ENCODE data around the gene MCUR1. TPM values are rescaled to one million over a fixed set of nuclear protein-coding genes. Genes with fewer than 3 reads are reported as not detected.
A peak's percentile ranks its signal among the peaks of the same experiment; 100 is the strongest.

The MCUR1 gene
- total and polyA plus RNA-seq, 2 donors (not counting 1 experiment from before 2014, with no cell fraction given) = 6.3 to 12.4 TPM

DNA sequence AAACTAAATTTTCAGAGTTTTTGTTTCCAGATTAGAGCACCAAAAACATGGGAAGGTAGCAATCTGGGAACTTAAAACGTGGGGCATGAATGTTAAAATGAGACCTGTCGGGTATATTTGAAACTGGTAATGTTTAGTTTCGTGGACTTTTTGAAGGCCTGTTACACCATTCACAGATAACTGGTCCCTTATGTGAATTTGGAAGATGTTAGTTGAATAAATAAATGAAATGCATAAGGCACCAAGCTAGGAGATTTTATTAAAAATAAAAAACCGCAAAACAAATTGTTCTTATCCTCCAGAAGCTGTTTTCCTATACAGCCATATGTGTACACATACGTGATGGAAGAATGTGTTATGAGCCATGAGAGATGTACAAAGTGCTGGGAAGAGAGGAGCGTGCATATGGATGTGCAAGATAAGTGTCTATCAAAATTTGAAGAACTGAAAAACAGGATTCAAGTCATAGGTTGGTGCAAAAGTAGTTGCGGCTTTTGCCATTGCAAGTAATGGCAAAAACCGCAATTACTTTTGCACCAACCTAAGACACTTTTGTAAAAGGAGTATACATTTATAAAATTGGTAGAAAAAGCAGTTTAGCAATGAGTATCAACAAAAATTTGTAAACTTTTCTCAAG is 700 bp upstream of the MCUR1 start:
- Histone ChIP-seq H3K4me1 (ENCODE audit: control insufficient read depth, extremely low read depth, insufficient read depth, low read length) (no peaks in the 10 kb centered on the region), H3K9me3 (ENCODE audit: control insufficient read depth, insufficient read depth, low read depth, low read length) (no peaks in the 10 kb centered on the region), H3K9ac (ENCODE audit: insufficient read depth, low read length) (no peak overlapping the region), H3K36me3 (ENCODE audit: control insufficient read depth, insufficient read depth, low read length) (no peaks in the 10 kb centered on the region), H4K20me1 (ENCODE audit: control insufficient read depth, extremely low read depth, insufficient read depth, low read length) (no peaks in the 10 kb centered on the region), H2AFZ (ENCODE audit: low read length) (peak overlapping the region; percentile 73), H3K27ac (ENCODE audit: insufficient read depth, low read length) (peak overlapping the region; percentile 44), H3K4me3 (replicated peaks in 1 of 4; ENCODE audit: control extremely low read depth in 1 of 4, insufficient read depth in 1 of 4, low read depth in 3 of 4, low read length in 4 of 4) (peak overlapping the region; percentile 48 to 82 (median 64)), H3K79me2 (ENCODE audit: control insufficient read depth, insufficient read depth, low read length) (peaks cover 22% of the 10 kb centered on the region), H3K4me2 (ENCODE audit: extremely low read depth, insufficient read depth, low read length) (peak overlapping the region; percentile 86), H3K27me3 (ENCODE audit: control insufficient read depth, insufficient read depth, low read length) (no peaks in the 10 kb centered on the region)
- no peak for TF ChIP-seq EZH2 (IDR thresholded peaks at IDR 0.05; ENCODE audit: low read length, missing control alignments)
- TF ChIP-seq, protein P1, sequence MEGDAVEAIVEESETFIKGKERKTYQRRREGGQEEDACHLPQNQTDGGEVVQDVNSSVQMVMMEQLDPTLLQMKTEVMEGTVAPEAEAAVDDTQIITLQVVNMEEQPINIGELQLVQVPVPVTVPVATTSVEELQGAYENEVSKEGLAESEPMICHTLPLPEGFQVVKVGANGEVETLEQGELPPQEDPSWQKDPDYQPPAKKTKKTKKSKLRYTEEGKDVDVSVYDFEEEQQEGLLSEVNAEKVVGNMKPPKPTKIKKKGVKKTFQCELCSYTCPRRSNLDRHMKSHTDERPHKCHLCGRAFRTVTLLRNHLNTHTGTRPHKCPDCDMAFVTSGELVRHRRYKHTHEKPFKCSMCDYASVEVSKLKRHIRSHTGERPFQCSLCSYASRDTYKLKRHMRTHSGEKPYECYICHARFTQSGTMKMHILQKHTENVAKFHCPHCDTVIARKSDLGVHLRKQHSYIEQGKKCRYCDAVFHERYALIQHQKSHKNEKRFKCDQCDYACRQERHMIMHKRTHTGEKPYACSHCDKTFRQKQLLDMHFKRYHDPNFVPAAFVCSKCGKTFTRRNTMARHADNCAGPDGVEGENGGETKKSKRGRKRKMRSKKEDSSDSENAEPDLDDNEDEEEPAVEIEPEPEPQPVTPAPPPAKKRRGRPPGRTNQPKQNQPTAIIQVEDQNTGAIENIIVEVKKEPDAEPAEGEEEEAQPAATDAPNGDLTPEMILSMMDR (conservative IDR thresholded peaks at IDR 0.05 in 1 of 2, IDR thresholded peaks at IDR 0.05 in 1 of 2; ENCODE audit: low read depth in 1 of 2, low read length in 2 of 2) = no peak
- peak in 1 of 2 donors; percentile 11 for DNase-seq (ENCODE audit: low read depth in 2 of 2)

DNA sequence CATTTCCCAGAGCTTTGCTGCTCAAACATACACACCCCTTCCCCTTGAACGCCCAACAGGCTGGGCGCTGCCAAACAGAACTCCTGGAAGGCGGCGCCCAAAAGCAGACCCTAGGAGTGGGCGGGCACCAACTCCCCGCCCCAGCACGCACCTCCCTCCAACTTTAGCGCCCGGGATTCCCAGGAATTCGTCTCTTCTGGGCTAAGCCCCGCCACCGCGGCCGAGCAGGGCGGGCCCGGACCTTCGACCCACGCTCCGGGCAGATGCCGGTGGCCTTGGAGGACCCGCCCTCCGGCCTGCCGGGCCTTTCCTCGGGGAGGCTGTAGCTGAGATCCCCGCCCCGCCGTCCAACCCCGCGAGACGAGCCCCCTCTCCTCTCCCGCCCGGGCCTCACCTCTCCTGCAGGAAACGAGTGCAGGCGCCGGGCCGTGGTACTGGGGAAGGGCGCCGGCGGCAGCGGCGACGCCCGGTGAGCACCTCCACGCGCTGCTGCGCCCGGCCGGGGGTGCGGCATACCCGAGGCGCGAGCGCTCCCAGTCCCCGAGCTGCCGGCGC is 659 bp downstream of the MCUR1 start:
- H3K9ac ChIP-seq (ENCODE audit: insufficient read depth, low read length) = peak overlapping the region; percentile 89
- peak overlapping the region; percentile 9 for H3K4me2 ChIP-seq (ENCODE audit: extremely low read depth, insufficient read depth, low read length)
- no peaks in the 10 kb centered on the region for H4K20me1 ChIP-seq (ENCODE audit: control insufficient read depth, extremely low read depth, insufficient read depth, low read length)
- H3K79me2 ChIP-seq (ENCODE audit: control insufficient read depth, insufficient read depth, low read length) = peaks cover 22% of the 10 kb centered on the region
- H3K27me3 ChIP-seq (ENCODE audit: control insufficient read depth, insufficient read depth, low read length) = no peaks in the 10 kb centered on the region
- H3K36me3 ChIP-seq (ENCODE audit: control insufficient read depth, insufficient read depth, low read length) = no peaks in the 10 kb centered on the region
- TF ChIP-seq EZH2 (IDR thresholded peaks at IDR 0.05; ENCODE audit: low read length, missing control alignments) = no peak
- TF ChIP-seq, protein P1 (conservative IDR thresholded peaks at IDR 0.05 in 1 of 2, IDR thresholded peaks at IDR 0.05 in 1 of 2; ENCODE audit: low read depth in 1 of 2, low read length in 2 of 2) = no peak
- H2AFZ ChIP-seq (ENCODE audit: low read length) = peak overlapping the region; percentile 74
- H3K4me1 ChIP-seq (ENCODE audit: control insufficient read depth, extremely low read depth, insufficient read depth, low read length) = no peaks in the 10 kb centered on the region
- H3K4me3 ChIP-seq (replicated peaks in 1 of 4; ENCODE audit: control extremely low read depth in 1 of 4, insufficient read depth in 1 of 4, low read depth in 3 of 4, low read length in 4 of 4) = peak overlapping the region; percentile 48 to 85 (median 64)
- no peaks in the 10 kb centered on the region for H3K9me3 ChIP-seq (ENCODE audit: control insufficient read depth, insufficient read depth, low read depth, low read length)
- peak; percentile 59 to 76 for DNase-seq (ENCODE audit: low read depth in 2 of 2)
- H3K27ac ChIP-seq (ENCODE audit: insufficient read depth, low read length) = peak overlapping the region; percentile 85

DNA sequence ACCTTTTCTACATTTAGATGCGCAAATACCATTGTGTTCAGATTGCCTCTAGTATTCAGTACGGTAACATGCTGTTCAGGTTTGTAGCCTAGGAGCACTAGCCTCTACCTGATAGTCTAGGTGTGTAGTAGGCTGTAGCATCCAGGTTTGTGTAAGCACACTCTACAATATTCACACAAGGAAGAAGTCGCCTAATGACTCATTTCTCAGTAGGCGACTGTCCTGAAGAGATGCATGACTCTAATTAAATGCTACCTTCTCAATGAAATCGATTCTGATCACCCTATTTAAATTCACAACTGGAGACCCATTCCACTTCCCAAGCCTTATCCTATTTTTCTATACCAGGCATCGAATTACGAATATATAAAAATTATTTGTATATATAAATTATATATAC is 1.3 kb downstream of the MCUR1 start:
- Histone ChIP-seq H3K9ac (ENCODE audit: insufficient read depth, low read length) (peak overlapping the region; percentile 89), H3K79me2 (ENCODE audit: control insufficient read depth, insufficient read depth, low read length) (peaks cover 22% of the 10 kb centered on the region), H3K4me3 (replicated peaks in 1 of 4; ENCODE audit: control extremely low read depth in 1 of 4, insufficient read depth in 1 of 4, low read depth in 3 of 4, low read length in 4 of 4) (peak overlapping the region; percentile 48 to 85 (median 64)), H2AFZ (ENCODE audit: low read length) (no peak overlapping the region), H3K36me3 (ENCODE audit: control insufficient read depth, insufficient read depth, low read length) (no peaks in the 10 kb centered on the region), H3K4me2 (ENCODE audit: extremely low read depth, insufficient read depth, low read length) (peak overlapping the region; percentile 72), H3K4me1 (ENCODE audit: control insufficient read depth, extremely low read depth, insufficient read depth, low read length) (no peaks in the 10 kb centered on the region), H3K9me3 (ENCODE audit: control insufficient read depth, insufficient read depth, low read depth, low read length) (no peaks in the 10 kb centered on the region), H3K27ac (ENCODE audit: insufficient read depth, low read length) (no peak overlapping the region), H3K27me3 (ENCODE audit: control insufficient read depth, insufficient read depth, low read length) (no peaks in the 10 kb centered on the region), H4K20me1 (ENCODE audit: control insufficient read depth, extremely low read depth, insufficient read depth, low read length) (no peaks in the 10 kb centered on the region)
- no peak for TF ChIP-seq EZH2 (IDR thresholded peaks at IDR 0.05; ENCODE audit: low read length, missing control alignments)
- TF ChIP-seq, protein P1 (conservative IDR thresholded peaks at IDR 0.05 in 1 of 2, IDR thresholded peaks at IDR 0.05 in 1 of 2; ENCODE audit: low read depth in 1 of 2, low read length in 2 of 2) = no peak
- DNase-seq (ENCODE audit: low read depth in 2 of 2) = no peak

All from fibroblast of lung (primary cell).